Hepatocyte (in vitro differentiated cells): ENCODE measurements around the gene MAD1L1. TPM values are rescaled to one million over a fixed set of nuclear protein-coding genes. Genes with fewer than 3 reads are reported as not detected.
A peak's percentile ranks its signal among the peaks of the same experiment; 100 is the strongest.

Experiments used
- DNase-seq: peaks from one replicate; pipeline ENCODE4 v3.0.0-alpha.2; 2016; ENCODE audit warnings: low spot score
- H2AFZ ChIP-seq: fragments of 200-600 bp; sonication (generic); 2 replicates; pipeline ENCODE4 v1.6.0; 2016; ENCODE audit warnings: antibody characterized with exemption, mild to moderate bottlenecking
- H3K27ac ChIP-seq: fragments of 200-600 bp; sonication (generic); 2 replicates; pipeline ENCODE4 v1.5.1; 2016; ENCODE audit warnings: mild to moderate bottlenecking
- H3K27me3 ChIP-seq: fragments of 200-600 bp; sonication (generic); 2 replicates; pipeline ENCODE4 v1.6.1; 2016
- H3K36me3 ChIP-seq: fragments of 200-600 bp; sonication (generic); replicated peaks from 2 replicates; pipeline ENCODE4 v1.5.1; 2016; ENCODE audit warnings: low read depth; ENCODE audit not compliant: insufficient read depth
- H3K4me1 ChIP-seq: fragments of 200-600 bp; sonication (generic); 2 replicates; pipeline ENCODE4 v1.5.1; 2016; ENCODE audit warnings: mild to moderate bottlenecking, moderate library complexity; ENCODE audit not compliant: insufficient read depth
- H3K4me2 ChIP-seq: fragments of 200-600 bp; sonication (generic); 2 replicates; pipeline ENCODE4 v1.6.0; 2016
- H3K4me3 ChIP-seq: fragments of 200-600 bp; sonication (generic); 2 replicates; pipeline ENCODE4 v1.5.1; 2016; ENCODE audit warnings: mild to moderate bottlenecking
- H3K79me2 ChIP-seq: fragments of 200-600 bp; sonication (generic); 2 replicates; pipeline ENCODE4 v1.6.0; 2017; ENCODE audit warnings: mild to moderate bottlenecking
- H3K9me2 ChIP-seq: fragments of 200-600 bp; sonication (generic); replicated peaks from 2 replicates; pipeline ENCODE4 v1.6.0; 2017; ENCODE audit warnings: mild to moderate bottlenecking; ENCODE audit not compliant: insufficient read depth
- H3K9me3 ChIP-seq: fragments of 200-600 bp; sonication (generic); 2 replicates; pipeline ENCODE4 v1.5.1; 2016; ENCODE audit warnings: low read depth, mild to moderate bottlenecking
- H4K20me1 ChIP-seq: fragments of 200-600 bp; sonication (generic); 2 replicates; pipeline ENCODE4 v1.6.0; 2016; ENCODE audit warnings: mild to moderate bottlenecking; ENCODE audit not compliant: insufficient read depth, poor library complexity, severe bottlenecking
- CTCF ChIP-seq: fragments of 200-600 bp; sonication (generic); IDR thresholded peaks from 2 replicates; pipeline ENCODE4 v1.5.1; 2016; ENCODE audit warnings: antibody characterized with exemption, mild to moderate bottlenecking; ENCODE audit not compliant: poor library complexity
- EZH2 ChIP-seq: fragments of 200-600 bp; sonication (generic); IDR thresholded peaks from 2 replicates; pipeline ENCODE4 v1.6.1; 2016; ENCODE audit warnings: antibody characterized with exemption, mild to moderate bottlenecking, borderline replicate concordance
- EZH2phosphoT487 ChIP-seq: fragments of 200-600 bp; sonication (generic); IDR thresholded peaks from one replicate; pipeline ENCODE4 v1.6.1; 2018; ENCODE audit warnings: antibody characterized with exemption, mild to moderate bottlenecking, low read depth, moderate library complexity; ENCODE audit not compliant: unreplicated experiment, severe bottlenecking
- WGBS: methylation state at CpG from one replicate; pipeline ENCODE4 v1.1.6; 2016; ENCODE audit warnings: low lambda C conversion rate; ENCODE audit errors: missing lambda C conversion rate; 5-methylcytosine and 5-hydroxymethylcytosine counted together
- polyA plus RNA-seq: library from polyadenylated mRNA; unstranded; fragments of >200 nt; fragmentation: Nextera tagmentation; extraction: Ambion mirVana; gene quantifications from 2 replicates; pipeline ENCODE4 v1.2.1, GENCODE V29; 2016
- total RNA-seq: library from RNA; depleted of rRNA; stranded (reverse); fragments of >200 nt; gene quantifications from 2 replicates; pipeline ENCODE4 v1.2.3, GENCODE V29; 2014

MAD1L1 gene
- total and polyA plus RNA-seq, 2 experiments from 2014 or later: 30.7 to 31.0 TPM

- TF ChIP-seq EZH2 (no peak), EZH2phosphoT487 (no peak), CTCF (no peak)
- 97% methylated on average over 12 of the region's 20 CpGs for WGBS
- H3K27me3 ChIP-seq: no peaks in the 10 kb centered on the region
- H3K79me2 ChIP-seq: no peaks in the 10 kb centered on the region
- no peak overlapping the region for H3K4me2 ChIP-seq
- H3K9me3 ChIP-seq: no peaks in the 10 kb centered on the region
- DNase-seq: no peak
- no peak overlapping the region for H2AFZ ChIP-seq
- no peaks in the 10 kb centered on the region for H3K9me2 ChIP-seq
- H3K36me3 ChIP-seq: no peaks in the 10 kb centered on the region
- no peaks in the 10 kb centered on the region for H4K20me1 ChIP-seq
- no peaks in the 10 kb centered on the region for H3K4me1 ChIP-seq
- H3K4me3 ChIP-seq: no peak overlapping the region
- no peak overlapping the region for H3K27ac ChIP-seq
These were observed 312.5 kb downstream of the MAD1L1 start for GRCh38 chr7:1920266-1920681.

DNA sequence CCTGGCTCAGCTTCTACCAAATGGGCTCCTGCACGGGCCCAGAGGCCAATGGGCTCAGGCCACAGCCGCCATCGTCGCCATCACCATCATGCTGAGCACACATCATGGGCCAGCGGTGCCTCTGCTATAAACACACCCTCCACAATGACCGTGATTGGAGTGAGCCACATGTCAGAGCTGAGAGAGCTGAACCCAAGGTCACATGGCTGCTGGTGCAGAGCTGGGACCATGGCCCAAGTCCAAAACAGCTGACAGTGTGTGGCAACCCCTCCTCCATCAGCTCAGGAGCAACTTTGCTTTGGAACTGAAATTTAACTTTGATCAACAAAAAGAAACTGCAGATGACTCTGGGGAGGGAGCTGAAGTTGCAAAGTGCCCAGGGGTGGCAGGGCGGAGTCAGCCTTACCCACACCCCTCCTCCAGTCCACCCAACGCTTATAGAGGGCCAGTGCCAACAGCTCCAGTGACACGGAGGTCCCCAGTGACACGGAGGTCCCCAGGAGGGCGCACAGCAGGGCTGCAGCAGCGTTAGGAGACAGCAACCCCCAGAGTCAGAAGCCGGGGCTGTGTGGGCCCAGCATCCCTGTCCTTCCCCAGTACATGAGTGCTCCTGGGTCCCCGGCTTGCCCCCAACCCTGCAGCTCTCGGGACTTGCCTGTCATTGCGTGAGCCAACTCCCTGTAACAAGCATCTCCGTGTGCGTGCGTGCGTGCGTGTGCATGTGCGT, 313.0 kb downstream of the MAD1L1 start:
- Histone ChIP-seq H3K27ac (no peak overlapping the region), H3K9me2 (no peaks in the 10 kb centered on the region), H3K79me2 (no peaks in the 10 kb centered on the region), H3K36me3 (no peaks in the 10 kb centered on the region), H2AFZ (no peak overlapping the region), H3K27me3 (no peaks in the 10 kb centered on the region), H3K9me3 (no peaks in the 10 kb centered on the region), H3K4me2 (no peak overlapping the region), H4K20me1 (no peaks in the 10 kb centered on the region), H3K4me3 (no peak overlapping the region), H3K4me1 (no peaks in the 10 kb centered on the region)
- TF ChIP-seq EZH2 (no peak), CTCF (no peak), EZH2phosphoT487 (no peak)
- DNase-seq: peak; percentile 35
- 90% methylated on average over 22 of the region's 22 CpGs for WGBS

DNA sequence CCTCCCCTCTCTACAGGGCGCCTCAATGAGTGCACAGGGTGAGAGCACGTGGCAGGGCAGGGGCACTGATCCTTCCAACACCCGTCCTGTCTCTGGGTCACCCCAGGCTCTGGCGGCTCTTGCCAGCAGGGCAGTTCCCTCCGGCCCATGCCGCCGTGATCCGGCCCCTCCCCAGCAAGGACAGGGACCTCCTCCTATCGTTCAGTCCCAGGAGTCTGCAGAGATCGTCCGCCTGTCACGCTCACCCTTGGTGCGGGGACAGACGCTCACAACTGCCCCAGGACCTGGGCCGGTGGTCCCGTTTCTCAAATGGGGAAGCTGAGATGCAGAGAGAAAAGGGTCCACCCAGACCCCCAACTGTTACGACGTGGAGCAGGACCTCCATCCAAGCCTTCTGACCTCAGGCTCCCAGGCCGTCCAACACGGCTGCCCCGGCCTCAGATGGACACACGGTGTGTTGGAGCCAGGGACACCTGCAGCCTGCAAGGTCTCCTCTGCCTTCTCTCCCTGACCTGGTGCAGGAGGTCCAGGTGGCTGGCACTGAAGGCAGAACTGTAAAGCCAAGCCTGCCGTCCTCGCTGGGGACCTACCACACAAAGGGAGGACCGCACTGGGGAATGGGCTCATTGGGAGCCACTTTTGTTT, 313.7 kb downstream of the MAD1L1 start:
- Histone ChIP-seq H4K20me1 (no peaks in the 10 kb centered on the region), H3K4me3 (no peak overlapping the region), H3K9me3 (no peaks in the 10 kb centered on the region), H3K4me1 (no peaks in the 10 kb centered on the region), H3K27me3 (no peaks in the 10 kb centered on the region), H3K79me2 (no peaks in the 10 kb centered on the region), H3K27ac (no peak overlapping the region), H2AFZ (no peak overlapping the region), H3K4me2 (no peak overlapping the region), H3K36me3 (no peaks in the 10 kb centered on the region), H3K9me2 (no peaks in the 10 kb centered on the region)
- WGBS: 96% methylated on average over 25 of the region's 25 CpGs
- no peak for DNase-seq
- no peak for TF ChIP-seq EZH2phosphoT487

DNA sequence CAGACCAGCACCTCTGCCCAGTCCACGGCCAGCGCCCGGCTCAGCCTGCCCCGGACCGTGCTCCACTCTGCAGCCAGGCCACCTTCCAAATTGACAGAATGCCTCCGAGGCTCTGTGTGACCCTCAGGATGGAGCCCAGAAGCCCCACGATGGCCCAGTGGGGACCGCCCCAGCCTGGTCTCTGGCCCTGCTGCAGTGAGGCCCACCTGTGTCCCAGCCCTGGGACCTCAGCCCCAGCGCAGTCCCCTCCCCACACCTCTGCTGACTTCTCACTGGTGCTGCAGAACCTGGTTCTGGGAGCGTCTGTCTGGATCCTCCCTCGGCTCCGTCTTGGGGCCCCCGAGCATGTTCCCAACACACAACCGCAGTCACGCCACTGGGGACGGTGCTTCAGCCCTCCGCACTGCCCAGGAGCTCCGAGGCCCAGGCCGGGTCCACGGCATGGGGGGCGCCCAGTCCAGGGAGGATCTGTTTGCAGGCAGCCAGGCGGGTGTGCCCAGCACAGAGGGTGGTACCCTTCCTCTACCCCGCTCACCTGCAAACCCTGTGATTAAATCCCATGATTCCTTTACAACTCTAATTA, 314.6 kb downstream of the MAD1L1 start:
- Histone ChIP-seq H3K4me2 (no peak overlapping the region), H3K36me3 (no peaks in the 10 kb centered on the region), H3K9me3 (no peaks in the 10 kb centered on the region), H4K20me1 (no peaks in the 10 kb centered on the region), H3K27me3 (no peaks in the 10 kb centered on the region), H3K9me2 (no peaks in the 10 kb centered on the region), H2AFZ (no peak overlapping the region), H3K79me2 (no peaks in the 10 kb centered on the region), H3K4me1 (no peaks in the 10 kb centered on the region), H3K27ac (no peak overlapping the region), H3K4me3 (no peak overlapping the region)
- DNase-seq: no peak
- 96% methylated on average over 23 of the region's 23 CpGs for WGBS
- TF ChIP-seq CTCF: no peak
